ENCODE data around the gene PDPK1.
"Not testable (repeated sequence)": the region's sequence is repeated elsewhere in the genome, so short reads cannot be mapped to it uniquely, and the experiment has no call there.

The PDPK1 gene

GRCh38 chr16:2540912-2541311 lies 3.1 kb downstream of the PDPK1 start:
- DNase-seq (ENCODE audit: low spot score), result not testable (repeated sequence)

- not testable (repeated sequence) for DNase-seq (ENCODE audit: low spot score)
Observed at GRCh38 chr16:2541409-2541808, 3.6 kb downstream of the PDPK1 start.

DNA sequence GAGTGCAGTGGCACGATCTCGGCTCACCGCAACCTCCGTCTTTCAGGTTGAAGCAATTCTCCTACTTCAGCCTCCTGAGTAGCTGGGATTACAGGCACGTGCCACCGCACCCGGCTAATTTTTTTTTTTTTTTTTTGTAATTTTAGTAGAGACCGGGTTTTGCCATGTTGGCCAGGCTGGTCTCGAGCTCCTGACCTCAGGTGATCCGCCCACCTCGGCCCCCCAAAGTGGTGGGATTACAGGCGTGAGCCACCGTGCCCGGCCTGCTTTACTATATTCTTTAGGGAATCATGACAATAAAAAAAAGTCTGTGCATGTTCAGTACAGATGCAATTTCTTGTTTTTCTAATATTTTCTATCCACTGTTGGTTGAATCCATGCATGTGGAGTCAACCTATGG lies 6.0 kb downstream of the PDPK1 start:
- DNase-seq (ENCODE audit: low spot score), result not testable (repeated sequence)

GRCh38 chr16:2550283-2550878 lies 12.6 kb downstream of the PDPK1 start:
- not testable (repeated sequence) for DNase-seq (ENCODE audit: low spot score)

DNA sequence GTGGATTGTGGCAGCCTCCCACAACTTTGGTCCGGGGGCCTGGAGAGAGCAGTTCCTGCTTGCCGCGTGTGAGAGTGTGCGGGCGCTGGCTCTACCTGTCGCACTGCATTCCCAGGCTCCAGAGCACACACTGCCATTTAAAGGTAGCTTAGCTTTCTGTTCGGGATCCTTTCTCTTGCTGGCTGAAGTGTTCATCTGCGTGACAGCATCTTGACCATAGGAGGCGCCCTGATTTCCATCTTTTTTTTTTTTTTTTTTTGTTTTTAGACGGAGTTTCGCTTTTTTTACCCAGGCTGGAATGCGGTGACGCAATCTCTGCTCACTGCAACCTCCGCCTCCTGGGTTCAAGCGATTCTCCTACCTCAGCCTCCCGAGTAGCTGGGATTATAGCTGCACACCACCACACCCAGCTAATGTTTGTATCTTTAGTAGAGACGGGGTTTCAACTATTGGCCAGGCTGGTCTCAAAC lies 13.6 kb downstream of the PDPK1 start:
- not testable (repeated sequence) for DNase-seq (ENCODE audit: low spot score)

DNA sequence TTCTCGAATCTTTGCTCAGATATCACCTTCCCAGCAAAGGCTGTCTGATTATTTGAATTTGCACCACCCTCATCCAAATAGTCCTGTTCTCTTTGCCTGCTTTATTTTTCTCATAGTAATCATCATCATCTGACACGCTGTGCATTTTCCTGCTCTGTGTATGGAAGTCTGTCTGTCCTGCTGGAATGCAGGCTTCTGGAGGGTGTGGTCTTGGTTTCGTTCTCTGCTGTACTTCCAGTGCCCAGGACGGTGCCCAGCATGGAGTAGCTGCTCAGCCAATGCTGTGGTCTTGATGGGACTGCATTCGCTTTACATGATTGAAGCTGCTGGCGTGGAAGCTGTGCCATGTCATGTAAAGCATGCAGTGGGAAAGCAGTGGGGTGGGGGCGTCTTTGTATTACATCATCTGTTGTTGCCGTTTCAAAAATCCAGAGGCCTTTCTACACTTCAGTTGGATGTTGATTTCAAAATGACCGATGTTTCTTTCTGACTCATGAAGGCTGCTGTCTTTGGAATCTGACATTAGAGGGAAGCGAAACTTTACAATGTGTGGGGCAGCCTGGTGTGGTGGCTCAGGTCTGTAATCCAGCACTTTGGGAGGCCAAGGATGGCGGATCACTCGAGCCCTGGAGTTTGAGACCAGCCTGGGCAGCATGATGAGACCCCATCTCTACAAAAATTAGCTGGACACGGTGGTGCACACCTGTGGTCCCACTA lies 17.0 kb downstream of the PDPK1 start:
- not testable (repeated sequence) for DNase-seq (ENCODE audit: low spot score)

GRCh38 chr16:2557150-2557549 lies 19.3 kb downstream of the PDPK1 start:
- DNase-seq (ENCODE audit: low spot score), result not testable (repeated sequence)

DNA sequence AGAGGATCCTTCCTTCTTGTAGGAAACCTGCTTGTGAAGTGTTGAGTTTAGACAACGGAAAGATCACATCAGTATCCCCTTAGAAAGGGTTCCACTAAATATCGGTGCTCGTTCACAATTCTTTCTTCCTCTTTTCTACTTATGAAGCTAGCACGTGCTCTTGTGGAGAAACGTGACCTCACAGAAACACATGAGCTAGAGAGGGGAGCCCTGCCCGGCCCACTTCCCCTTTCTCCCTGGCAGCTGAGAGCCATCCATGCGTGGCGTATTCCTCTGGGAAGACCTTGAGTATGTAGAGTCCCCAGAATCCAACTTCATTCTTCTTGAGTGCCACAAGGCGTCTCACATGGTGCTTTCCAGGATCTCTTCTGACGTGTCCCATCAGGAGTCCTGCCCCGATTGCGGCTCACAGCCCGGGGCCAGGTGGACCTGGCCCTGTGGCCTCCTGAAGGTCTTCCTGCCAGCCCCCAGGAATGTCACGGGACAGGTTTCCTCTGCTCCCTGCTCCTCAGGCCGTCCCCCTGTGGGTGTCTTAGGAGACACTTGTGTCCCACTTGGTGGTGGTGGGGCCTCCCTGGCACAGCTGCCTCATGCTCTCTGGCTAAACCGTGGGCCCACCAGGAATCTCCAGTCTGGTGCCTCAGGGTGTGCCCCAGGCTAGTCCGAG lies 22.4 kb downstream of the PDPK1 start:
- DNase-seq (ENCODE audit: low spot score), result not testable (repeated sequence)

- not testable (repeated sequence) for DNase-seq (ENCODE audit: low spot score)
Observed at GRCh38 chr16:2560798-2561133, 22.9 kb downstream of the PDPK1 start.

- not testable (repeated sequence) for DNase-seq (ENCODE audit: low spot score)
Observed at GRCh38 chr16:2567506-2567905, 29.7 kb downstream of the PDPK1 start.

- not testable (repeated sequence) for DNase-seq (ENCODE audit: low spot score)
Observed at GRCh38 chr16:2568573-2568972, 30.8 kb downstream of the PDPK1 start.

DNA sequence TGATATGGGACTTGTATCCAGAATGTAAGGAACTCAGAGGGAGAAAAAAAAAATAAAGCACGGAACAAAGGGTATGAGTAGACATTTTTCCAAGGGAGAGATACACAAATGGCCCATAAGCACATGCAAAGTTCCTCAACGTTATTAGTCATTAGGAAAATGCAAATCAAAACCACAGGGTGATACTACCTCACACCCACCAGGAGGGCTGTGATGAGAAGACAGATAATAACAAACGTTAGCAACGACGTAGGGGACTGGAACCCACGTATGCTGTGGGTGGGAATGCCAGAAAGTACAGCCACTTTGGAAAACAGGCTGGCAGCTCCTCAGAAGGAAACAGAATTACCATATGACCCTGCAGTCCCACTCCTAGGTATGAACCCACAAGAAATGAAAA lies 34.9 kb downstream of the PDPK1 start:
- DNase-seq (ENCODE audit: low spot score), result not testable (repeated sequence)

DNA sequence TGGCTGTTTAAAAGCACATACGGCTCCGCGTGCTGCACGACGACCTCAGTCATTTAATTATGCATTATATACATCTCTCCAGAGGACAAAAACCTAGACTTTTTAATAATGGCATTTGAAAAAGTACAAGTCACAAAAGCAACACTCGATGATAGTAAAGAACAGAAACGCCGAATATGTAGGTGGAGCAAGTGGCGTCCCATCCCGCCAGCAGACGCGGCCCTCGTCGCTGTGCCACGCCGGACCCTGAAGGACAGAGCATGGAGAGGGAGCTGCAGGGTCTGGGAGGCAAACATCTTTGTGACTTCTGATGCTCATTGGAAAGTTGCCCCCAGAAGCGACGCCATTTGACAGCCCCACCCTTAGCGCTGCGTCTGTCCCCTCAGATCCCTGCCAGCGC lies 38.0 kb downstream of the PDPK1 start:
- not testable (repeated sequence) for DNase-seq (ENCODE audit: low spot score)

- not testable (repeated sequence) for DNase-seq (ENCODE audit: low spot score)
Observed at GRCh38 chr16:2577044-2577443, 39.2 kb downstream of the PDPK1 start.

DNA sequence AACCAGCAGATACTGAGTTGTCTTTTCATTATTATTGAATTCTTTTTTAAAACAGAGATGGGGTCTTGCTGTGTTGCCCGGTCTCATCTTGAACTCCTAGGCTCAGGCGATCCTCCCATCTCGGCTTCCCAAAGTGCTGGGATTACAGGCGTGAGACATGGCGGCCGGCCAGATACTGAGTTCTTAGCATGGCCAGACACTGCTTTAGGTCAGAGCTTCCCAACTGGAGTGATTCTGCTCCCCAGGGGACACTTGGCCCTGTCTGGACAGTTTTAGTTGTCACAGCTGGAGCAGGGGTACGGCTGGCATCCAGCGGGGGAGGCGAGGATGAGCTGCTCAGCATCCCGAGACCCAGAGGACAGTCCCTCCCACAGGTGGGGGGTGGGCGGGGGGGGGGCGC lies 41.1 kb downstream of the PDPK1 start:
- not testable (repeated sequence) for DNase-seq (ENCODE audit: low spot score)

DNA sequence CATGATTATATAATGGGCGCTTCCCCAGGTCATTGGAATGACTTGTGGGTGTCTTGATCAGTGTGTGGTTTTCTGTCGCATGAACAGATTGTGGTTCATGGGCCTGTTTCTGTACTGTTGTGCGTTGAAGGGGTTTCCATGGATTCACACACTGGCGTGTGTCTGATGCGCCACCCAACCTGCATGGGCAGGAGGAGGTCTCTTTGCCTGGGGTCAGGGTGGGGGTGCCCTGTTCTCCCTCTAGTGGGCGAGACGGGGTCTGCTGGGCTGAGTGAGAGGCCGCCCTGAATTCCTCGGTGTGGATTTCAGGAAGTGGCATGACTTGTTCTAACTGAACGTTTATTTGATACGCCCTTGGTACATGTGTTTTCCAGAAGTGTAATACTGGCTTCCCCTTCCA lies 42.3 kb downstream of the PDPK1 start:
- DNase-seq (ENCODE audit: low spot score), result not testable (repeated sequence)

DNA sequence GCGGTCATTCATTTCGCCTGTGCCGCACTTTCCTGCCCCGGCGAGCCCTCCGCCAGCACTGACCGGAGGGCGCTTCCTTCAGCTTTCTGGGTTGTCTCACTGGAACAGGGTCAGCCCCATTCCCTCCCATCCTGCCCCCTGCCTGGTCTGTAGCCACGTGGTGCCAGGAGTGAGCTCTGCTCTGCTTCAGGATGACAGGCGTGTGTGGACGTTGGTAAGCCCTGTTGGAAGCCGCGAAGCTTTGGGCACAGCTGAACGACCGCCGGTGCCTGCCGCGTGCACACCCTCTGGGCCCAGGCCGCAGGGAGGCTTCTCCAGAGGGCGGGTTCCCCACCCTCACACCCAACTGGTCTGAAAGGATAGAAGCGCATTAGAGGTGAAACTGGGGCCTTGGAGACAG lies 43.0 kb downstream of the PDPK1 start:
- not testable (repeated sequence) for DNase-seq (ENCODE audit: low spot score)

DNA sequence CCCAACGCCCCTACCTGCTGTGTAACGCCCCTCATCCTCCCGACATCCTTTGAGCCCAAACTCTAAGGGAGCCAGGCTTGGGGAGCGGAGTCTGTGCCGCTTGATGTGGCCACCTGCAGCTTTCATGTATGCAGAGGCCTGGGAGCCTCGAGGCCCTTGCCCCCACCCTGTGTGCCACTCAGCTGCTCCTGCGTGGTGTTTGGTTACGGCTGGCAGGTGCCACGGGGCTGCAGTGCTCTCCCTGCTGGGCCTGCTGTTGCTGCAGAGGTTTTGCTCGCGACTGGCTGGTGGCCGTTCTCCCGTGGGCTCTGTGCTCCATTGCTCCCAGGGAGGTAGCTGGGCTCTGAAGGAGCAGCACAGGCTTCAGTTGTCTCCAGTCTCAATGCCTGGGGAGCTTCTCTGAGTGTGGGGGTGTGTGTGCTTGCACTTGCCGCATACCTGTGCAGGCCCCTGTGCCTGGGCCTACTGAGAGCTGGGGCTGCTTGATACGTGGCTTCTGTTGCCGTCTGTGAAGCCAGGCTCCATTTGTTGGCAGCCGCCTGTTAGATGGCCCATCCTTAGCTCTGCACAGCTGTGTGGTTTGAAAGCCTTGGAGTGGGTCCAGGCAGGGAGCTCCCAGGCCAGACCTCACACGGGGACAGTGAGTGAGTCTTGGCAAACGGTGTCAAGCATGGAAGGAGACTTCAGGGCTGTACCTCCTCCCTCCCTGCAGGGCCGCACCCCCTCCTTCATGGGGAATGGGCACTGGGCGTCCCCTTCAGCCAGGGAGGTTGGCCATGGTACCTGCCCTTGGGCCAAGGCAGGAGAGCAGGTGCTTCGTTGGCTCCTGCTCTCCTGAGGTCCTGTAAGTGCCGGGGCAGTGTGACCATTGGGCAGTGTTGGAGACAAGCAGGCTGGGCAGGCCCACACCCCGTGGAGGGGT lies 47.2 kb downstream of the PDPK1 start:
- DNase-seq (ENCODE audit: low spot score), result no peak

- no peak for DNase-seq (ENCODE audit: low spot score)
Observed at GRCh38 chr16:2585651-2586081, 47.8 kb downstream of the PDPK1 start.

GRCh38 chr16:2586241-2586640 lies 48.4 kb downstream of the PDPK1 start:
- no peak for DNase-seq (ENCODE audit: low spot score)

GRCh38 chr16:2586901-2587480 lies 49.2 kb downstream of the PDPK1 start:
- no peak for DNase-seq (ENCODE audit: low spot score)

Data from hepatic stellate cell (primary cell).